K562 (cell line): ENCODE results near the gene SLC7A6.

Experiments
- FOXM1 ChIP-seq, 2 experiments: fragments of 450-650 bp in 1 of 2; sonication (generic) in 1 of 2; formaldehyde crosslinking in 1 of 2; IDR thresholded peaks; 2 replicates each; pipeline versions ENCODE4 v1.6.1 to v1.9.0; 2017 to 2022; ENCODE audit warnings: low read depth in 2 of 2, mild to moderate bottlenecking in 2 of 2, missing genetic modification reagents in 1 of 2, moderate library complexity in 1 of 2
- SIN3A ChIP-seq, 2 experiments: fragments of 150-350 bp in 1 of 2; IDR thresholded peaks; 2 replicates each; pipeline ENCODE4 v1.6.1; 2011 to 2016; ENCODE audit warnings: borderline replicate concordance in 2 of 2, low read depth in 2 of 2, low read length in 2 of 2, mild to moderate bottlenecking in 2 of 2, moderate library complexity in 2 of 2; ENCODE audit not compliant: control insufficient read depth in 1 of 2
- ZFX ChIP-seq: sonication (generic); formaldehyde crosslinking; IDR thresholded peaks from 2 replicates; pipeline ENCODE4 v1.8.0; 2022; ENCODE audit warnings: mild to moderate bottlenecking, missing genetic modification reagents, moderate library complexity
- TF ChIP-seq, protein P1 (sequence below), 3 experiments: IDR thresholded peaks in 2 of 3; conservative IDR thresholded peaks in 1 of 3; 2 replicates each; pipeline ENCODE4 v1.5.1; 2011 to 2012; ENCODE audit warnings: low read length in 3 of 3, mild to moderate bottlenecking in 3 of 3, control low read depth in 2 of 3, improper control_type of control experiment in 1 of 3, inconsistent platforms in 1 of 3, low read depth in 1 of 3, mixed read lengths in 1 of 3, moderate library complexity in 1 of 3; ENCODE audit not compliant: insufficient read depth in 2 of 3

DNA sequence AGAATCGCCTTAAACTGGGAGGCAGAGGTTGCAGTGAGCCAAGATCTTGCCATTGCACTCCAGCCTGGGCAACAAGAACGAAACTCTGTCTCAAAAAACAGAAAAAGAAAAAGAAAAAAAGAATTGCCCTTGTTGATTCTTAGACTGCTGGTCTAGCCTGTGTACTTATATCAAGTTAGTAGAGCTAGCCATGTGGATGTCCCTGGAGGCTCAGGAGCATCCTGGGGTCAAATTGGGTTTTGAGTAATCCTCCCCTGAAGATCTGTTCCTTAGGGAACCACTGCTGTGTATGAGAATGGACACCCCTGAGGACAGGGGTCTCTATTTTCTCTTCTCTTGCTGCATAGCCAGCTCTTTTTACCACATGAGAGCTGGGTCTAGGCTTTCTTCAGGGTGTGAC, 24.9 kb downstream of the SLC7A6 start:
- TF ChIP-seq FOXM1 (IDR thresholded peaks at IDR 0.05; ENCODE audit: low read depth) (no peak), FOXM1 (CRISPR knock-in tag; IDR thresholded peaks at IDR 0.05; ENCODE audit: low read depth) (no peak), ZFX (CRISPR knock-in tag) (no peak), SIN3A (IDR thresholded peaks at IDR 0.05; ENCODE audit: borderline replicate concordance in 2 of 2, control insufficient read depth in 1 of 2, low read depth in 2 of 2, low read length in 2 of 2) (no peak)
- TF ChIP-seq, protein P1, sequence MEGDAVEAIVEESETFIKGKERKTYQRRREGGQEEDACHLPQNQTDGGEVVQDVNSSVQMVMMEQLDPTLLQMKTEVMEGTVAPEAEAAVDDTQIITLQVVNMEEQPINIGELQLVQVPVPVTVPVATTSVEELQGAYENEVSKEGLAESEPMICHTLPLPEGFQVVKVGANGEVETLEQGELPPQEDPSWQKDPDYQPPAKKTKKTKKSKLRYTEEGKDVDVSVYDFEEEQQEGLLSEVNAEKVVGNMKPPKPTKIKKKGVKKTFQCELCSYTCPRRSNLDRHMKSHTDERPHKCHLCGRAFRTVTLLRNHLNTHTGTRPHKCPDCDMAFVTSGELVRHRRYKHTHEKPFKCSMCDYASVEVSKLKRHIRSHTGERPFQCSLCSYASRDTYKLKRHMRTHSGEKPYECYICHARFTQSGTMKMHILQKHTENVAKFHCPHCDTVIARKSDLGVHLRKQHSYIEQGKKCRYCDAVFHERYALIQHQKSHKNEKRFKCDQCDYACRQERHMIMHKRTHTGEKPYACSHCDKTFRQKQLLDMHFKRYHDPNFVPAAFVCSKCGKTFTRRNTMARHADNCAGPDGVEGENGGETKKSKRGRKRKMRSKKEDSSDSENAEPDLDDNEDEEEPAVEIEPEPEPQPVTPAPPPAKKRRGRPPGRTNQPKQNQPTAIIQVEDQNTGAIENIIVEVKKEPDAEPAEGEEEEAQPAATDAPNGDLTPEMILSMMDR (IDR thresholded peaks at IDR 0.05 in 2 of 3, conservative IDR thresholded peaks at IDR 0.05 in 1 of 3; ENCODE audit: insufficient read depth in 2 of 3, low read depth in 1 of 3, low read length in 3 of 3), result no peak
